IPS-18c (cell line): Measurements from ENCODE around the gene TRPT1.

Experiments
- H3K4me3 ChIP-seq: 2 replicates; pipeline ENCODE4 v1.7.0; 2013; ENCODE audit warnings: low read depth, mild to moderate bottlenecking, low read length, moderate library complexity; ENCODE audit not compliant: insufficient read depth
- H3K9me3 ChIP-seq: one replicate; pipeline ENCODE4 v1.6.1; 2013; ENCODE audit warnings: mild to moderate bottlenecking, low read length, moderate library complexity; ENCODE audit not compliant: control insufficient read depth, insufficient read depth

TRPT1 gene

GRCh38 chr11:64178951-64179639 is 46.9 kb downstream of the TRPT1 start:
- Histone ChIP-seq H3K4me3 (no peak overlapping the region), H3K9me3 (no peaks in the 10 kb centered on the region)

DNA sequence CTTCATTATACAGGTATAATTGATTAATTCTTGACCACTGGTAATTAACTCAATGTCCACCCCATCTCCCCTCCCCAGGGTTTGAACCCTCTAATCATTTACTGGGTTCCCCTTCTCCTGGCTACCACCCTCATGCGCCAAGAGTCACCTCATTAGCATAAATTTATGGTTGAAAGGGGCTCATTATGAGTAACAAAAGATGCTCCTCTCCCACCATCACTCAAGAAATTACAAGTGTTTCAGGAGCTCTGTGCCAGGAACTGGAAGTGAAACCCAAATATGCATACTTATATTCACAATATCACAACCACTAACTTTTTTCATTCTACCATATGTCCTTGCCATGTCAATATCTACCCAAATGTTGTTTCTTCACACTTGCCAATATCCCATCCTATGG is 47.8 kb downstream of the TRPT1 start:
- Histone ChIP-seq H3K9me3 (no peaks in the 10 kb centered on the region), H3K4me3 (no peak overlapping the region)

GRCh38 chr11:64176751-64177150 is 49.2 kb downstream of the TRPT1 start:
- Histone ChIP-seq H3K4me3 (no peak overlapping the region), H3K9me3 (no peaks in the 10 kb centered on the region)
